ENCODE results near the gene APEH. TPM values are rescaled to one million over a fixed set of nuclear protein-coding genes. Genes with fewer than 3 reads are reported as not detected.

APEH gene
- total and polyA plus RNA-seq, 10 of the 15 experiments (the other 5 are each of a cell fraction or from before 2014, with no cell fraction given), result 74.4 to 214 (median 131) TPM

GRCh38 chr3:49709852-49710251 is 35.7 kb downstream of the APEH start (continued):
- no peak for TF ChIP-seq CEBPB (IDR thresholded peaks at IDR 0.05; ENCODE audit: borderline replicate concordance in 1 of 2, low read depth in 2 of 2, low read length in 2 of 2)
- no peak for TF ChIP-seq TCF7 (IDR thresholded peaks at IDR 0.05; ENCODE audit: borderline replicate concordance)
- TF ChIP-seq KAT2A (conservative IDR thresholded peaks at IDR 0.05; ENCODE audit: control insufficient read depth, low read depth, low read length), result no peak
- TF ChIP-seq LARP7 (IDR thresholded peaks at IDR 0.05), result no peak
- TF ChIP-seq GABPA (IDR thresholded peaks at IDR 0.05; ENCODE audit: low read depth), result no peak
- no peak for TF ChIP-seq RB1 (IDR thresholded peaks at IDR 0.05; ENCODE audit: borderline replicate concordance)
- no peak for TF ChIP-seq JUNB (IDR thresholded peaks at IDR 0.05)
- TF ChIP-seq HDAC2 (IDR thresholded peaks at IDR 0.05), result no peak
- TF ChIP-seq IKZF1 (conservative IDR thresholded peaks at IDR 0.05), result no peak
- TF ChIP-seq FOXM1 (IDR thresholded peaks at IDR 0.05; ENCODE audit: low read depth, low read length), result no peak

DNA sequence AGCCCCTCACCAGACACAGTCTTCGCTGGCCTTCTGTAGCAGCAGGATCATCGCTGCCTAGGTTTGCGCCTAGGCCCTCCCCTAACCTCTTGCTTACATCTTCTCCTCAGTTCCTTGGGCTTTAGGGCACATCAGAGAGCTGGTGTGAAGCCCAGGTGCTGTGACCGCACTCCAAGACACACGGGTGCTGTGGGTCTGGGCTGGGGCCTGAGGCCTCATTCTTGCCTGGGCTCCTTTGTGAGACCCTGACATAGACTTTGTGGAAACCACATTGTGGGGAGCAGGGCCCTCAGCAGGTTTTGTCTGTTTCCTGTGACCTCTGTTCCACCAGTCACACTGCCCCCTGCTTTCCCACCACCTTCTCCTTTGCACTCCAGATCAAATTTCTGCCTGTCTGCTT is 37.3 kb downstream of the APEH start:
- Histone ChIP-seq H3K27me3 (replicated peaks in 1 of 2; ENCODE audit: control insufficient read depth in 2 of 2, insufficient read depth in 2 of 2, low read length in 1 of 2) (no peaks in the 10 kb centered on the region), H3K9me3 (replicated peaks; ENCODE audit: control insufficient read depth, insufficient read depth, low read length) (no peaks in the 10 kb centered on the region), H3K4me3 (no peak overlapping the region), H3K4me2 (ENCODE audit: control insufficient read depth, insufficient read depth) (no peak overlapping the region), H2AFZ (ENCODE audit: control insufficient read depth, low read depth, low read length) (no peak overlapping the region), H3K27ac (ENCODE audit: control insufficient read depth, insufficient read depth) (no peak overlapping the region), H3K79me2 (ENCODE audit: control insufficient read depth, insufficient read depth, low read length) (no peaks in the 10 kb centered on the region), H4K20me1 (ENCODE audit: control insufficient read depth, insufficient read depth) (no peaks in the 10 kb centered on the region), H3K36me3 (ENCODE audit: control insufficient read depth in 2 of 2, insufficient read depth in 2 of 2, low read length in 1 of 2) (no peaks in the 10 kb centered on the region; a peak in 1 of 4 replicates), H3K9ac (ENCODE audit: control insufficient read depth, insufficient read depth, low read length) (no peak overlapping the region), H3K4me1 (ENCODE audit: control insufficient read depth, insufficient read depth, low read length) (no peaks in the 10 kb centered on the region)
- in situ Hi-C loops (cut with MboI) (no loop called here), intact Hi-C loops (cut with micrococcal nuclease; ENCODE audit: unreplicated experiment) (no loop called here)
- no peak for ATAC-seq
- ChIA-PET RAD21 (ENCODE audit: unreplicated experiment) (no interaction called here), POLR2A (no interaction called here), SMC1A (ENCODE audit: uncharacterized antibody, unreplicated experiment) (no interaction called here), CTCF (interaction anchor here (1.8 kb wide), 1 partner anchor 8 kb away, joined by 5 read pairs; no protein-coding TSS in a partner anchor)
- 100% methylated on average over 5 of the region's 5 CpGs for WGBS (ENCODE audit: insufficient coverage, insufficient replicate concordance, low lambda C conversion rate, missing lambda C conversion rate)
- DNase-seq (ENCODE audit: low read depth, low spot score), result no peak
- TF ChIP-seq RAD51 (IDR thresholded peaks at IDR 0.05) (no peak), PAX8 (IDR thresholded peaks at IDR 0.05) (no peak), ZNF217 (IDR thresholded peaks at IDR 0.05) (no peak), NFYA (IDR thresholded peaks at IDR 0.05; ENCODE audit: borderline replicate concordance, low read depth, low read length) (no peak), NBN (IDR thresholded peaks at IDR 0.05) (no peak), SIX5 (IDR thresholded peaks at IDR 0.05; ENCODE audit: low read depth, low read length, severe bottlenecking) (no peak), RUNX3 (IDR thresholded peaks at IDR 0.05; ENCODE audit: low read length) (no peak)
- TF ChIP-seq, protein P1, sequence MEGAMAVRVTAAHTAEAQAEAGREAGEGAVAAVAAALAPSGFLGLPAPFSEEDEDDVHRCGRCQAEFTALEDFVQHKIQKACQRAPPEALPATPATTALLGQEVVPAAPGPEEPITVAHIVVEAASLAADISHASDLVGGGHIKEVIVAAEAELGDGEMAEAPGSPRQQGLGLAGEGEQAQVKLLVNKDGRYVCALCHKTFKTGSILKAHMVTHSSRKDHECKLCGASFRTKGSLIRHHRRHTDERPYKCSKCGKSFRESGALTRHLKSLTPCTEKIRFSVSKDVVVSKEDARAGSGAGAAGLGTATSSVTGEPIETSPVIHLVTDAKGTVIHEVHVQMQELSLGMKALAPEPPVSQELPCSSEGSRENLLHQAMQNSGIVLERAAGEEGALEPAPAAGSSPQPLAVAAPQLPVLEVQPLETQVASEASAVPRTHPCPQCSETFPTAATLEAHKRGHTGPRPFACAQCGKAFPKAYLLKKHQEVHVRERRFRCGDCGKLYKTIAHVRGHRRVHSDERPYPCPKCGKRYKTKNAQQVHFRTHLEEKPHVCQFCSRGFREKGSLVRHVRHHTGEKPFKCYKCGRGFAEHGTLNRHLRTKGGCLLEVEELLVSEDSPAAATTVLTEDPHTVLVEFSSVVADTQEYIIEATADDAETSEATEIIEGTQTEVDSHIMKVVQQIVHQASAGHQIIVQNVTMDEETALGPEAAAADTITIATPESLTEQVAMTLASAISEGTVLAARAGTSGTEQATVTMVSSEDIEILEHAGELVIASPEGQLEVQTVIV (IDR thresholded peaks at IDR 0.05; ENCODE audit: borderline replicate concordance, partially characterized antibody), result no peak
- BruUV-seq (replicated peaks), result no TSS peak
- FAIRE-seq, result no peak

Data from GM12878 (cell line).